WERI-Rb-1 (cell line): ENCODE results near the gene MRTFA.
A peak's percentile ranks its signal among the peaks of the same experiment; 100 is the strongest.

Experiments used
- DNase-seq: peaks from one replicate; pipeline ENCODE4 v3.0.0-alpha.2; 2020
- H3K27ac ChIP-seq: fragments of 250-450 bp; sonication (Bioruptor Pico); 2 replicates; pipeline ENCODE4 v1.5.1; 2020; ENCODE audit warnings: mild to moderate bottlenecking, moderate library complexity
- H3K27me3 ChIP-seq: fragments of 250-450 bp; sonication (Bioruptor Pico); 2 replicates; pipeline ENCODE4 v1.5.1; 2021; ENCODE audit warnings: mild to moderate bottlenecking, low read depth, moderate library complexity; ENCODE audit not compliant: insufficient read depth, severe bottlenecking
- H3K36me3 ChIP-seq: fragments of 250-450 bp; sonication (Bioruptor Pico); 2 replicates; pipeline ENCODE4 v1.5.1; 2020; ENCODE audit warnings: mild to moderate bottlenecking, moderate library complexity
- H3K4me3 ChIP-seq: 2 replicates; pipeline ENCODE4 v1.5.1; 2011; ENCODE audit warnings: low read depth, mild to moderate bottlenecking, control low read depth, low read length
- H3K9me3 ChIP-seq: fragments of 250-450 bp; sonication (Bioruptor Pico); 2 replicates; pipeline ENCODE4 v1.5.1; 2021; ENCODE audit warnings: mild to moderate bottlenecking, moderate library complexity; ENCODE audit not compliant: severe bottlenecking
- TF ChIP-seq, protein P1 (sequence below): IDR thresholded peaks from 2 replicates; pipeline ENCODE4 v1.5.1; 2011; ENCODE audit warnings: low read depth, mild to moderate bottlenecking, control low read depth, inconsistent platforms, low read length

The MRTFA gene

GRCh38 chr22:40635940-40636379 lies 559 bp downstream of the MRTFA start:
- no peak for DNase-seq
- Histone ChIP-seq H3K27ac (peak overlapping the region; percentile 78), H3K27me3 (no peaks in the 10 kb centered on the region), H3K9me3 (no peaks in the 10 kb centered on the region), H3K4me3 (peak overlapping the region; percentile 92), H3K36me3 (peaks cover 3% of the 10 kb centered on the region)
- TF ChIP-seq, protein P1, sequence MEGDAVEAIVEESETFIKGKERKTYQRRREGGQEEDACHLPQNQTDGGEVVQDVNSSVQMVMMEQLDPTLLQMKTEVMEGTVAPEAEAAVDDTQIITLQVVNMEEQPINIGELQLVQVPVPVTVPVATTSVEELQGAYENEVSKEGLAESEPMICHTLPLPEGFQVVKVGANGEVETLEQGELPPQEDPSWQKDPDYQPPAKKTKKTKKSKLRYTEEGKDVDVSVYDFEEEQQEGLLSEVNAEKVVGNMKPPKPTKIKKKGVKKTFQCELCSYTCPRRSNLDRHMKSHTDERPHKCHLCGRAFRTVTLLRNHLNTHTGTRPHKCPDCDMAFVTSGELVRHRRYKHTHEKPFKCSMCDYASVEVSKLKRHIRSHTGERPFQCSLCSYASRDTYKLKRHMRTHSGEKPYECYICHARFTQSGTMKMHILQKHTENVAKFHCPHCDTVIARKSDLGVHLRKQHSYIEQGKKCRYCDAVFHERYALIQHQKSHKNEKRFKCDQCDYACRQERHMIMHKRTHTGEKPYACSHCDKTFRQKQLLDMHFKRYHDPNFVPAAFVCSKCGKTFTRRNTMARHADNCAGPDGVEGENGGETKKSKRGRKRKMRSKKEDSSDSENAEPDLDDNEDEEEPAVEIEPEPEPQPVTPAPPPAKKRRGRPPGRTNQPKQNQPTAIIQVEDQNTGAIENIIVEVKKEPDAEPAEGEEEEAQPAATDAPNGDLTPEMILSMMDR = no peak

DNA sequence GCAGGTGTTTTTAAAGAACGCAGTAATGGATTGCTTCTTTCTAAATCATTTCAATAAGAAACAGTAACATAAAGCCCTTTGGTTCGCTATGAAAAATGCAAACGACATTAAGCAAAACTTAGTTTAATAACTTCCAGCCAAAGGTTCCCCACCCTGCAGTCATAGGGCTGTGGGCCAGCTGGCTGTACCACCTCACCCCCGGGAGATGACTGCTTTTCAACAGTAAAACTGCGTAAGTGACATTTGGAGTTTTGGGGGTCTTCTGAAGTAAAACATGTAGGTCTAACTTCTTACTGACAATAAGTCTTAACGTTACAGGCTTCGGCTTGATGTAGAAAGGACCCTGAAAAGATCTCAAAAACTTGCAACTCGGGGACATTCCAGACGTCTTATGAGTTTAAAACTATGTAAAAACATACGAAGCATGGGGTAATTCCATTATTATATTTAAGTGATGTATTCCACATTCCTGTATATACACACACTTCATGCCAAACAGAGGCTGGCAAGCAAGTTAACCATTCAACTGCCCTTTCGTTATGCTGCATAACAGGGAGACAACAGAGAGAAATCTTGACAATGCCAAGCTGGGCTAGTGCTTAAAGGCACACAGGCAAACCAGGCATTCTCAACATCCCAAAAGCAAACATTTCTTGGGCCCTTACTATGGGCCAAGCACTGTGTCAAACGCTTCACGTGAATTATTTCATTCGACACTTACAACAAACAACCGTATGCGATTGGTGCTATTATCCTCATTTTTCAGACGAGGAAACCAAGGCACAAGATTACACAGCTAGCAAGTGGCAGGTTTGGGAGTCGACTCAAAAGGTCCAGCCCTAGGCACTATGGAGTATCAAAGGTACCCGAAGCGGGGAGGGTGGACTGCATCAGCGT lies 1.2 kb downstream of the MRTFA start:
- TF ChIP-seq, protein P1 = no peak
- peaks cover 3% of the 10 kb centered on the region for H3K36me3 ChIP-seq
- no peak overlapping the region for H3K27ac ChIP-seq
- peak overlapping the region; percentile 92 for H3K4me3 ChIP-seq
- no peaks in the 10 kb centered on the region for H3K27me3 ChIP-seq
- H3K9me3 ChIP-seq = no peaks in the 10 kb centered on the region
- DNase-seq = no peak

GRCh38 chr22:40634119-40634903 lies 2.2 kb downstream of the MRTFA start:
- DNase-seq = no peak
- Histone ChIP-seq H3K27me3 (no peaks in the 10 kb centered on the region), H3K9me3 (no peaks in the 10 kb centered on the region), H3K36me3 (peaks cover 3% of the 10 kb centered on the region), H3K27ac (no peak overlapping the region), H3K4me3 (no peak overlapping the region)
- TF ChIP-seq, protein P1 = no peak

- Histone ChIP-seq H3K27ac (no peak overlapping the region), H3K36me3 (peaks cover 3% of the 10 kb centered on the region), H3K9me3 (no peaks in the 10 kb centered on the region), H3K4me3 (no peak overlapping the region), H3K27me3 (no peaks in the 10 kb centered on the region)
- DNase-seq = no peak
- TF ChIP-seq, protein P1 = no peak
Measured at GRCh38 chr22:40633036-40633435, 3.5 kb downstream of the MRTFA start.

DNA sequence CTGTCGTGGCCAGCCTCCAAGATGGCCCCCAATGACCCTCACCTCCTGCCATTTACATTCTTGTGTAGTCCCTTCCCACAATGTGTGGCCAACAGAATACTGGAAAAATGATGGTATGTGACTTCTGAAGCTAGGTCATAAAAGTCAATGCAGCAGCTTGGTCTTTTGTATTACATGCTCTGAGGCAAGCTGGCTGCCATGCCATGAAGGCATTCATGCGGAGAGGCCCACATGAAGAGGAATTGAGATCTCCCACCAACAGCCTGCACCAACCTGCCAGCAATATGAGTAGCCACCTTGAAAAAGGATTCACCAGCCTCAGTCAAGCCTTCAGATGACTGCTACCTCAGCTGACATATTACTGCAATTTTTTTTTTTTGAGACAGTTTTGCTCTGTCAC lies 4.6 kb downstream of the MRTFA start:
- no peak for DNase-seq
- TF ChIP-seq, protein P1 = no peak
- Histone ChIP-seq H3K4me3 (no peak overlapping the region), H3K27ac (no peak overlapping the region), H3K27me3 (no peaks in the 10 kb centered on the region), H3K36me3 (peaks cover 3% of the 10 kb centered on the region), H3K9me3 (no peaks in the 10 kb centered on the region)
